ENCODE data around the gene GCFC2. TPM values are rescaled to one million over a fixed set of nuclear protein-coding genes. Genes with fewer than 3 reads are reported as not detected.

GCFC2 gene
- total RNA-seq, 1 donor from 2014 or later, result 27.5 TPM

DNA sequence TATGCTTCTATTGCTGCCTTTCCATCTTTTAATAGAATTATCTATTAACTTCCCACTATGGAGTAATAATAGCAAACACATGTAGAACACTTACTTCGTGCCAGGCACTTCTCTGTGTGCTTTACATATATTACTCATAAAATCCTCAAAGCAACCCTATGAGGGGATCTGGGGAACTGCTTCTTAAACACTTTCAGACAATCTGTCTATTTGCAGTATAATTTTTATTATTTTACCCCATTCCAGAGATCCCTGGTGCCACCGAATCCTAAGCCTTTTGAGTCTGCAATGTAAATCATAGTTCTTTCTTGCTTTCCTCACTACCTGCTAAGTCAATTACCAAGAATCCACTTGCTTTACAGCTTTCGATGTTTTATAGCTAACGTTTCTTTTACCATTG lies 25.6 kb upstream of the GCFC2 start:
- peaks cover 3% of the 10 kb centered on the region for H3K9me3 Mint-ChIP-seq
- no peak for ATAC-seq (ENCODE audit: low read depth)
- intact Hi-C loops (cut with micrococcal nuclease), result no loop called here

DNA sequence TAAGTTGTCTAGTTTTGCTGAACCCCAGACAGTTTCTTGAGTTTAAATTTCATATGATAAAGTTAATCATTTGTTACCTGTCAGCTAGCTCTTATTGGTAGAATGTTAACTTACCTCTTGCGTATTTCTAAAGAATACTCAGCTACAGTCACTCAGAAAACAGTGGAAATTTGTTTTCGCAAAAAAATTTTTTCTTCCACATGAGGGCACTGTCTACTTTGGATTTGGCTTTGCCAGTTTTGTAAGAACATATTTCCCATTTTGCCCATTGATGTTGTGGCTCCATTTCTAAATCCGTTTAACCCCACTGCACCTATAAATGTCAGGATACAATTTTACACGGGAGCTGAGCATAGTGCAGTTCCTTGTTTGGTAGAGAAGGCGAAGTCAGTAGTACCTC lies 19.1 kb upstream of the GCFC2 start:
- H3K36me3 Mint-ChIP-seq (ENCODE audit: low read depth), result no peaks in the 10 kb centered on the region

More for the DNA sequence above, 25.6 kb upstream of the GCFC2 start:
- POLR2A ChIA-PET, result no interaction called here
- DNase-seq, result no peak
- H3K4me1 Mint-ChIP-seq, result no peaks in the 10 kb centered on the region
- no peak overlapping the region for H3K27ac Mint-ChIP-seq
- TF ChIP-seq CTCF (IDR thresholded peaks at IDR 0.05), result no peak
- peaks cover 16% of the 10 kb centered on the region for H3K27me3 Mint-ChIP-seq
- CTCF ChIA-PET, result no interaction called here
- no peak overlapping the region for H3K4me3 Mint-ChIP-seq
- H3K36me3 Mint-ChIP-seq (ENCODE audit: low read depth), result no peaks in the 10 kb centered on the region

DNA sequence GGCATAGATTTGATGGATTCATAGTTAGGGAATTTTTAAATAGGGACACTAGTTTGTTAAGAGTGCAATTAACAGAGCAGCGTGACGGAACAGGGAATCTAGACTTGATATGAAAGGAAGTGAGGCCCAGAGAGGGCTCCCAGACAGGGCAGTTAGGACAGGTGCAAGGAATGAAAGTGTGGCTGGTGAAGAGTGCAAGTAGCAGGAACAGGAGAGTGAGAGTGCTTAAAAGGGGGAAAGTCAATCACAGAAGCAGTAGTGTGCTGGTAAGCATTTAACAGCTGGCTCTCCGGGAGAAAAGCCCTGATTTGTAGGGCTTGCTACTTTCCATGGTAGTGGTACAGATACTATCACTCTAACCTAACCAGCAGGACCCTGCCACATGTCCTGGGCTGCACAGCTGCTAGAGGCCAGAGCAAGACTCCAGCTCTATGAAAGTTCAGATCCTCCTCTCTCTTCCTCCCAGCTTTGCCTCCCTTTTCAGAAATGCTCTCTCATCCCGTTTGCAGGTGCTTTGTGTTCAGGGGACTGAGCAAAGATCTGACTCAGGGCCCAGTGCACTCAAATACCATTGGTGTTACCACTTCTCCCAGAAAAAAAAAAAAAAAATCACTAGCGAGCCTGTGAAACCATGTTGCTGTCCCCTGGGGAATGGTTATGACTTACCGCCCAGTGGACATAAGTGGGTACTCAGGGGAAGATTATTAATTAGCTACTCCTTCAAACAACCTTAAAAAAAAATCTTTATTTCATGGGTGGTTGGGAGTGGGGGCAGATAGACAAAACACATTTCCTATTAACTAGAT lies 18.1 kb upstream of the GCFC2 start:
- intact Hi-C loops (cut with micrococcal nuclease), result no loop called here
- no peaks in the 10 kb centered on the region for H3K9me3 Mint-ChIP-seq
- H3K4me1 Mint-ChIP-seq, result no peaks in the 10 kb centered on the region
- POLR2A ChIA-PET, result no interaction called here
- H3K27ac Mint-ChIP-seq, result no peak overlapping the region
- H3K4me3 Mint-ChIP-seq, result no peak overlapping the region
- H3K36me3 Mint-ChIP-seq (ENCODE audit: low read depth), result no peaks in the 10 kb centered on the region
- TF ChIP-seq CTCF (IDR thresholded peaks at IDR 0.05), result no peak
- ATAC-seq (ENCODE audit: low read depth) (no peak), DNase-seq (no peak)
- H3K27me3 Mint-ChIP-seq, result peaks cover 26% of the 10 kb centered on the region
- CTCF ChIA-PET, result no interaction called here

More for the DNA sequence above, 19.1 kb upstream of the GCFC2 start:
- Mint-ChIP-seq H3K27ac (no peak overlapping the region), H3K27me3 (peaks cover 18% of the 10 kb centered on the region), H3K4me1 (no peaks in the 10 kb centered on the region), H3K9me3 (peaks cover 3% of the 10 kb centered on the region), H3K4me3 (no peak overlapping the region)
- DNase-seq, result no peak
- TF ChIP-seq CTCF (IDR thresholded peaks at IDR 0.05), result no peak
- POLR2A ChIA-PET, result no interaction called here
- intact Hi-C loops (cut with micrococcal nuclease), result no loop called here
- CTCF ChIA-PET, result no interaction called here
- ATAC-seq (ENCODE audit: low read depth), result no peak

DNA sequence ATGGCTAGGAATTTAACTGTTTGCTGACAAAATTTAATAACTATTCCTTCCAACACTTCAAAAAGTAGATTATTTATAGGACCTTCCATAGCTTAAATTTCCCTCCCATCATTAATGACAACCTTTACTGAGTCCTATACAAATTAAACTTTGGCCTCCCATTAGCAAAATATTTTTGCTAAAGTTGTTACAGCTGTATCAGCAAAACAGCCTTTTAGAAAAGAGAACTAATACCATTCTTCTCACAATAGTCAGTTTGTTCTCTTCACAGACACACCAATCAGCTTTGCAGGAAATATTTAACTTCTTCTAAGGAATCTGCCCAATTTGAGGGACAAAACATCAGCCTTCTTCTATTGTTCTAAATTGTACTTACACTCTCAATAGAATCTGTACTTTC lies 12.0 kb upstream of the GCFC2 start:
- TF ChIP-seq CTCF (IDR thresholded peaks at IDR 0.05), result no peak
- CTCF ChIA-PET, result no interaction called here
- H3K27ac Mint-ChIP-seq, result no peak overlapping the region
- POLR2A ChIA-PET, result no interaction called here
- no peaks in the 10 kb centered on the region for H3K4me1 Mint-ChIP-seq
- intact Hi-C loops (cut with micrococcal nuclease), result no loop called here
- no peaks in the 10 kb centered on the region for H3K36me3 Mint-ChIP-seq (ENCODE audit: low read depth)
- H3K4me3 Mint-ChIP-seq, result no peak overlapping the region
- DNase-seq (no peak), ATAC-seq (ENCODE audit: low read depth) (no peak)
- peaks cover 25% of the 10 kb centered on the region for H3K27me3 Mint-ChIP-seq
- H3K9me3 Mint-ChIP-seq, result no peaks in the 10 kb centered on the region

DNA sequence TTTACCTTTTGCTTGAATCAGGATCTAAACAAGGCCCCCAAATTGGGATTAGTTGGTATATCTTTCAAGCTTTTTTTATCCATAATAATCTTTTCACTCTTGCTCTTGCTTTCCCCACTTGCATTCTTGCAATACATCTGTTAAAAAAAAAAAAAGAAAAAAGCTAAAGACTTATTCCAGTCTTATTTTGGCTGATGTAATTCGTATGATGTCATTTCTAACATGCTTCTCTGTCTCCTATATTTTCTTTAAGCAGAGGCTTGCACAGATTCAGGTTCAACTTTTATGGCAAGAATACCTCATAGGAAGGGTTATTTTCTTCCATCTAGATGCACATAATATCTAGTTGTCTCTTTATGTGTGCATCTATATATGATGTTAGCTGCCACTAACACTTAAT lies 9.8 kb upstream of the GCFC2 start:
- CTCF ChIA-PET, result no interaction called here
- no peak overlapping the region for H3K4me3 Mint-ChIP-seq
- intact Hi-C loops (cut with micrococcal nuclease), result no loop called here
- no peaks in the 10 kb centered on the region for H3K9me3 Mint-ChIP-seq
- no peak for DNase-seq
- H3K27ac Mint-ChIP-seq, result no peak overlapping the region
- POLR2A ChIA-PET, result no interaction called here
- no peak for TF ChIP-seq CTCF (IDR thresholded peaks at IDR 0.05)
- no peaks in the 10 kb centered on the region for H3K36me3 Mint-ChIP-seq (ENCODE audit: low read depth)
- H3K4me1 Mint-ChIP-seq, result no peaks in the 10 kb centered on the region
- peaks cover 20% of the 10 kb centered on the region for H3K27me3 Mint-ChIP-seq
- no peak for ATAC-seq (ENCODE audit: low read depth)

Measured in activated B cell treated with CpG ODN at 0.5 μM for 24 hours (primary cell).